Tibial nerve (tissue), 4 donors: ENCODE data around the gene SERPIND1. TPM values are rescaled to one million over a fixed set of nuclear protein-coding genes. Genes with fewer than 3 reads are reported as not detected.
A peak's percentile ranks its signal among the peaks of the same experiment; 100 is the strongest.

ENCODE experiments used
- DNase-seq, 2 donors: peaks; one replicate each; pipeline ENCODE4 v3.0.0-alpha.2; 2019; ENCODE audit warnings: low spot score in 2 of 2
- H3K27ac ChIP-seq, 4 donors: fragments of 200-600 bp; sonication (generic) in 3 of 4; one replicate each; pipeline ENCODE4 v1.5.1; 2017 to 2019; ENCODE audit warnings: mild to moderate bottlenecking in 1 of 4
- H3K27me3 ChIP-seq, 2 donors: fragments of 200-600 bp; sonication (generic) in 1 of 2; one replicate each; pipeline versions ENCODE4 v1.5.1 to v1.6.0; 2017 to 2019
- H3K36me3 ChIP-seq, 3 donors: fragments of 200-600 bp; sonication (generic); one replicate each; pipeline ENCODE4 v1.5.1; 2018 to 2019
- H3K4me1 ChIP-seq, 4 donors: fragments of 200-600 bp; sonication (generic) in 3 of 4; one replicate each; pipeline ENCODE4 v1.5.1; 2017 to 2019
- H3K4me3 ChIP-seq, 4 donors: fragments of 200-600 bp; sonication (generic) in 3 of 4; one replicate each; pipeline ENCODE4 v1.5.1; 2017 to 2019; ENCODE audit warnings: mild to moderate bottlenecking in 1 of 4, moderate library complexity in 1 of 4
- H3K9me3 ChIP-seq, 4 donors: fragments of 200-600 bp; sonication (generic) in 3 of 4; one replicate each; pipeline ENCODE4 v1.5.1; 2017 to 2019
- EP300 ChIP-seq, 2 donors: sonication (generic); formaldehyde crosslinking; IDR thresholded peaks; one replicate each; pipeline ENCODE4 v1.6.1; 2017; ENCODE audit warnings: antibody characterized with exemption in 2 of 2, mild to moderate bottlenecking in 1 of 2
- POLR2A ChIP-seq, 2 donors: fragments of 450-650 bp; IDR thresholded peaks; one replicate each; pipeline ENCODE4 v1.6.1; 2017; ENCODE audit warnings: antibody characterized with exemption in 2 of 2, mild to moderate bottlenecking in 2 of 2, moderate library complexity in 2 of 2
- WGBS, 2 donors: methylation state at CpG; one replicate each; pipeline ENCODE4 v1.1.5; 2018; 5-methylcytosine and 5-hydroxymethylcytosine counted together
- total RNA-seq, 4 donors: library from RNA; depleted of rRNA; stranded (reverse); fragments of >200 nt; gene quantifications; one replicate each; pipeline ENCODE4 v1.1.0, GENCODE V29; 2016
- TF ChIP-seq, protein P1 (sequence below), 5 experiments: fragments of 200-600 bp in 3 of 5; fragments of 450-650 bp in 2 of 5; sonication (generic) in 3 of 5; IDR thresholded peaks; one replicate each; pipeline ENCODE4 v1.5.1; 2016 to 2019; ENCODE audit warnings: antibody characterized with exemption in 5 of 5, mild to moderate bottlenecking in 3 of 5, moderate library complexity in 2 of 5

The SERPIND1 gene
- total RNA-seq, 4 donors from 2014 or later: 0.42 to 1.2 TPM; not detected in 2

DNA sequence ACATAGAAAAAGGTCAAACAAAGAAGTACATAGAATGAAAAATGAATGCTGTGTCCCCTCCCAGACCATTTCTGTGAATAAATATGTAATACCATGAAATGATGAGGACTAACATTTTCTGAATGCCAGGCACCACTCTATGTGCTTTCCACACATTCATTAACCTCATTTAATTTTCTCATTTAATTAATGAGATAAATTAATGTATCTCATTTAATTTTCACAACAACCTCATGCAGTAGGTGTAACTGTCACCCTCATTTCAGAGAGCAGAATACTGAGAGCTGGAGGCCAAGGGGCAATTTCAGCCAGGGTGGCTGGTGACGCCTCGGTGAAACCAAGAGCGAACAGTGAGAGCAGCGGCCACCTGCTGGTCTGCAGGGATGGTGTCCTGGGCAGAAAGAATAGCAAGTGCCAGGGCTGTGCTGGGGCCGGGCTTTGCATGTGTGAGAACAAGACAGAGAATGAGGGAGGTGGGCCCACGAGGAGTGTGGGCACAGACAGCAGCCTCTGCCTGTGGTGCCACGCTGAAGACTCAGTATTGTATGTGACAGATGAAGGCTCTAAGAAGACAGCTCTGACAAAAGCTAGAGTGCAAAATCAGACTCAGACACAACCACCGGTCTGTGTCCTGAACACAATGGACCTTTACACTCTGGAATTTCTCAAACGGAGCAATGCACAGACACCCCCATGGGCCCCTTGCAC, 1.8 kb upstream of the SERPIND1 start:
- no peak overlapping the region for H3K4me3 ChIP-seq
- H3K27ac ChIP-seq: peak overlapping the region in 1 of 4 donors; percentile 4
- H3K36me3 ChIP-seq: peaks cover 0 to 31% (median 0%) of the 10 kb centered on the region in 3 donors
- no peaks in the 10 kb centered on the region for H3K4me1 ChIP-seq
- no peak for DNase-seq
- H3K9me3 ChIP-seq: no peaks in the 10 kb centered on the region
- WGBS, 2 donors: 62 to 68% methylated on average over 9 of the region's 9 CpGs
- H3K27me3 ChIP-seq: no peaks in the 10 kb centered on the region
- TF ChIP-seq, protein P1, sequence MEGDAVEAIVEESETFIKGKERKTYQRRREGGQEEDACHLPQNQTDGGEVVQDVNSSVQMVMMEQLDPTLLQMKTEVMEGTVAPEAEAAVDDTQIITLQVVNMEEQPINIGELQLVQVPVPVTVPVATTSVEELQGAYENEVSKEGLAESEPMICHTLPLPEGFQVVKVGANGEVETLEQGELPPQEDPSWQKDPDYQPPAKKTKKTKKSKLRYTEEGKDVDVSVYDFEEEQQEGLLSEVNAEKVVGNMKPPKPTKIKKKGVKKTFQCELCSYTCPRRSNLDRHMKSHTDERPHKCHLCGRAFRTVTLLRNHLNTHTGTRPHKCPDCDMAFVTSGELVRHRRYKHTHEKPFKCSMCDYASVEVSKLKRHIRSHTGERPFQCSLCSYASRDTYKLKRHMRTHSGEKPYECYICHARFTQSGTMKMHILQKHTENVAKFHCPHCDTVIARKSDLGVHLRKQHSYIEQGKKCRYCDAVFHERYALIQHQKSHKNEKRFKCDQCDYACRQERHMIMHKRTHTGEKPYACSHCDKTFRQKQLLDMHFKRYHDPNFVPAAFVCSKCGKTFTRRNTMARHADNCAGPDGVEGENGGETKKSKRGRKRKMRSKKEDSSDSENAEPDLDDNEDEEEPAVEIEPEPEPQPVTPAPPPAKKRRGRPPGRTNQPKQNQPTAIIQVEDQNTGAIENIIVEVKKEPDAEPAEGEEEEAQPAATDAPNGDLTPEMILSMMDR (IDR thresholded peaks at IDR 0.05): no peak
- TF ChIP-seq EP300 (IDR thresholded peaks at IDR 0.05) (no peak), POLR2A (IDR thresholded peaks at IDR 0.05) (no peak)

DNA sequence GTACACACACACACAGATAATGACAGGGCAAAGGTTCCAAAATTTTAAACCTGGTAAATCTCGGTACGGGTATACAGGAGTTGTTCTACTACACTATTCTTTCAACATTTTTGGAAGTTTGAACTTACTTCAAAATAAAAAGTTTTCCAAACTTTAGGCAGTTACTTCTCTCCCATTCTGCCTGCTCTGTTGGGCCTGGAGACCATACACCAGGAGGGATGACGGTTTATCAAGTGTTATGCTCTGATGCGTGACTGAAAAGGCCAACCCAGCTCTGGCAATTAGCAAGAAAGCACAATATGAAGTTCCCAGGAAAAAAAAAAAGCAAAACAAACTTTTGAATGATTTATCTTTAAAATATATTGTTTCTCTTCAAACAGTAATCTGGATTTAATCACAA, 969 bp downstream of the SERPIND1 start:
- H3K27me3 ChIP-seq: no peaks in the 10 kb centered on the region
- peaks cover 0 to 21% (median 0%) of the 10 kb centered on the region in 4 donors for H3K4me1 ChIP-seq
- peaks cover 0 to 45% (median 0%) of the 10 kb centered on the region in 3 donors for H3K36me3 ChIP-seq
- no peak overlapping the region for H3K4me3 ChIP-seq
- WGBS, 2 donors: 95 to 98% methylated on average over 4 of the region's 4 CpGs
- H3K9me3 ChIP-seq: no peaks in the 10 kb centered on the region
- no peak overlapping the region for H3K27ac ChIP-seq
- TF ChIP-seq, protein P1 (IDR thresholded peaks at IDR 0.05): no peak
- TF ChIP-seq POLR2A (IDR thresholded peaks at IDR 0.05) (no peak), EP300 (IDR thresholded peaks at IDR 0.05) (no peak)
- DNase-seq: no peak

DNA sequence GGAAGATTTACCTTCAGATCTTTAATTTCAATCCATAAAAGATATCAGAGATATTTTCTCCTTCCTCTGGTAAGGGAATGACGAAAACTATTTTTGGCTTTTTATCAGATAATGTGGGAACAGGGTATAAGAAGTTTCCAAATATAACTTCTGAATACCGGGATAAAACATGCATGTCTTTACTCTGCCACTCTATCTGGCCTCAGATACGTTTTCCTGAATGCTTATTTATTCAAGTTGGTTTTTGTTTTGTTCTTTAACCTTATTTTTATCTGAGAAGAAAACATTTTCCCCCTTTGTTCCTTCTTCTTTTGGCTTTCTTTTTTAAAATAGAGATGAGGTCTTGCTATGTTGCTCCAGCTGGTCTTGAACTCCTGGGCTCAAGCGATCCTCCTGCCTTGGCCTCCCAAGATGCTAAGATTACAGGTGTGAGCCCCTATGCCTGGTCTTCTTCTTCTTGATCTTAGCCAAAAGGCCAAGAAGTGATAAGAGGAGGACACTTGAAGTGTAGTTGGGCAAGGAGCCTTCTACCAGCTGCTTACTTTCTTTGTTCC, 1.5 kb downstream of the SERPIND1 start:
- Histone ChIP-seq H3K9me3 (no peaks in the 10 kb centered on the region), H3K27me3 (no peaks in the 10 kb centered on the region), H3K27ac (no peak overlapping the region), H3K36me3 (peaks cover 0 to 45% (median 0%) of the 10 kb centered on the region in 3 donors), H3K4me3 (no peak overlapping the region), H3K4me1 (peaks cover 0 to 24% (median 0%) of the 10 kb centered on the region in 4 donors)
- TF ChIP-seq, protein P1 (IDR thresholded peaks at IDR 0.05): no peak
- no peak for TF ChIP-seq EP300 (IDR thresholded peaks at IDR 0.05)
- TF ChIP-seq POLR2A (IDR thresholded peaks at IDR 0.05): no peak
- 75 to 79% methylated on average over 4 of the region's 4 CpGs for WGBS, 2 donors
- no peak for DNase-seq

DNA sequence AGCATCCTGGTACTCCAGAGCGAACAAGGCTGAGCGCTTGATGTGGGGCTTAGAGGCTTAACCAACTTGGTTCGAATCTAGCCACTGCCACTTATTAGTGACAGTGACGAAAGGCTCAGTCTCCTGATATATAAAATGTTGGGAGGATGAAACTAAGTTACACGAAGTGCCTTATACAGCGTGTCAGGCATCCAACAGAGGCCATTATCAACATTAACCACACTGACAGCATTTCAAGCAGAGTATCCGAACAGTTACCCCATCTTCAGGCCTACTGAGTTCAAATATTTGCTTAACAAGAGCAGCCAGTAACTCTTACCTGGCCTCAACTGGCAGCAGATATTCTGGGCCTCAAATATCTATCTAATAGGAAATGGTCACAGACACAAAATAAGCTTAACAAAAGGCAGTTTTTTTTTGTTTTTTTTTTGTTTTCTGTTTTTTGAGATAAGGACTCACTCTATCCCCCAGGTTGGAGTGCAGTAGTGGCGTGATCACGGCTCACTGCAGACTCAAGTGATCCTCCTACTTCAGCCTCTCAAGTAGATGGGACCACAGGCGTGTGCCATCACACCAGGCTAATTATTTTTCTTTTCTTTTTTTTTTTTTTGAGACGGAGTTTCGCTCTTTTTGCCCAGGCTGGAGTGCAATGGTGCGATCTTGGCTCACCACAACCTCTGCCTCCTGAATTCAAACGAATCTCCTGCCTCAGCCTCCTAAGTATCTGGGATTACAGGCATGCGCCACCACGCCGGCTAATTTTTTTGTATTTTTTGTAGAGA, 2.9 kb downstream of the SERPIND1 start:
- no peak for TF ChIP-seq EP300 (IDR thresholded peaks at IDR 0.05)
- TF ChIP-seq POLR2A (IDR thresholded peaks at IDR 0.05): no peak
- TF ChIP-seq, protein P1 (IDR thresholded peaks at IDR 0.05): no peak
- Histone ChIP-seq H3K4me1 (peaks cover 0 to 24% (median 0%) of the 10 kb centered on the region in 4 donors), H3K4me3 (no peak overlapping the region), H3K27ac (peak overlapping the region in 1 of 4 donors; percentile 55), H3K27me3 (no peaks in the 10 kb centered on the region), H3K9me3 (no peaks in the 10 kb centered on the region), H3K36me3 (peaks cover 0 to 41% (median 0%) of the 10 kb centered on the region in 3 donors)
- no peak for DNase-seq
- WGBS, 2 donors: 91 to 94% methylated on average over 17 of the region's 17 CpGs
